Stimulated activated CD4-positive, alpha-beta T cell treated with anti-CD3 and anti-CD28 coated beads, TNF-alpha, amount 100 ng/mL, for 48 hours (primary cell): ENCODE data around the gene CPXM1.
"Not testable (repeated sequence)": the region's sequence is repeated elsewhere in the genome, so short reads cannot be mapped to it uniquely, and the experiment has no call there.

Experiments used
- DNase-seq, 3 donors: peaks; one replicate each; pipeline ENCODE4 v3.0.0-alpha.2; 2020; ENCODE audit warnings: low read depth in 3 of 3

CPXM1 gene

DNA sequence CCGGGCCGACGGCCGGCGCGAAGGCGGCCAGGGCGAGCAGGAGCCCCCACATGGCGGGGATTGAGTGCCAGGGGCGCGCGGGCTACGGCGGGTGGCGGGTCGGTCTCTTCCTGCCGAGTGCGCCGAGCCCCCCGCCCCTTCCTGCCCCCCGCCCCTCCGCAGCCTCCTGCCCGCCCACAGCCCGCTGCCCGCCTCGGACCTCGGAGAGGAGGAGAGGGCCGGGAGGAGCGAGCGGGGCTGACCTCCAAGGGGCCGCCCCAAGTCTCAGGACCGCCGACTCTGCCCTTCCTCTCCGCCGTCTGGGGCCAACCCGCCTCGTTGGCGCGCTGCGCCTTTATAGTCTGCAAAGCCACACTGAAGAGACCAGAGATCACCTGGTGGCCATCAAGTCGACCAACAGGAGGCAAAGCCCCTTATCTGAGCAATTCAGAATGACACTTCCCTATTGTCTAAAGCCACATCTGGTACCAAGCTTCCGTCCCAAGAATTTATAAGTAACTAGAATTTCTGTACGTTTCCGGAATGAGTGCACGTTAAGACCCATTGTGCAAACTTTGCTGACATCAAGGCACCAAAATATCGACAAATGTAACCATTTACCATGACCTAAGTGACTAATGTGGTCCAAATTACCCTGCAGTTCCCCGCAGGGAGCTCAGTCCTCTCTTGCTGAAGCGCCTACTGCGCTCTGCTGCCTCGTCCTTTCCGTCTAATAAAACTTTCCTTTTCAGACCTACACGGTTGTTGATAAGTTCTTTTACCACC is at the start of gene CPXM1:
Gene CPXM1 (minus strand): TSS at position 107 of the 765 bp plus-strand sequence. CDS start 55 bp downstream, at position 52.
- no peak for DNase-seq

- DNase-seq, result no peak
Measured at GRCh38 chr20:2849529-2849928, 49.1 kb upstream of the CPXM1 start.

DNA sequence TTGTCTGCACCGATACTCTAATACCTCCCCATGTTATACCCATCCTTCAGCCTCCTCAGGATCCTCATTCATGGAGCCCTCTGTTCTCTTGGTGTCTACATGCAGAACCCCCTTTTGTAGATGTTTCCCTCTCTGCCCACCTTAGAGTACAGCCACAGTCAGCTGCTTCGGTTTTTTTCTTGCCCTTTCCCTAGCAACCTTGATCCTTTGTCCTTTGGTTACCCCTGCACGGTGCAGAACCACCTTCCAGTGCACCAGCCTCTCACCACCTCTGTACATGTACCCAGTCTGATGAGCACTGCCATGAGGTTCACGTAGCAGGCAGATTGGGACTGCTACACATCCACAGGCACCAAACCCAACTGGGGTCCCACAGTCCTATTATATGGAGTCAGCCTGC is 47.4 kb upstream of the CPXM1 start:
- no peak for DNase-seq

DNA sequence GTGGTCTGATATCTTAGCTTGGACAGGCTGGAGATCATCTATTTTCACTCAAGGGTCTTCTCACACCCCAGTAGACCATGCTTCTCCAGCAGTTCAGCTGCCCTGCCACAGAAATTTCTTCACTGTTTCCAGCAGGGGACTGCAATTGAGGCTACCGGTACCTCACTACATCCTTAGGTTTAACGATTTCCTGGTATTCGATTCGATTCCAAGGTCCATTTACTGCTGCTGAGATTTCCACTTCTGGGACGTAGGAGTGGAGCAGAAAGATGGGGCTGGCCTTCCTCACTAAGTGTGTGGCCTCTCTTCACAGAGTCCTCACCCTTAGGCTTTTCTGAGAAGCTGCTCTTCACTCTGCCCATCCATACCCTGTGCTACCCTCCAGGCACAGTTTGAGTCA is 46.3 kb upstream of the CPXM1 start:
- DNase-seq, result no peak

DNA sequence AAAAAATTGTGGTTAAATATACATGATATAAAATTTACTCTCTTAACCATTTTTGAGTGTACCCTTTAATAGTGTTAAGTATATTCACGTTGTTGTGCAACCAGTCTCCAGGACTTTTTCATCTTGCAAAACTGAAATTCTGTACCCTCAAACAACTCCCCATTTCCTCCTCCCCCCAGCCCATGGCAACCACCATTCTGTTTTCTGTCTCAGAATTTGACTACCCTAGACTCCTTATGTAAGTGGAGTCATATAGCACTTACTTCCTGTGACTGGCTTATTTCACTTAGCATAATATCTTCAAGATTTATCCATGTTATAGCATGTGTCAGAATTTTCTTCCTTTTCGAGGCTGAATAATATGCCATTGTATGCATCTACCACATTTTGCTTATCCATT is 45.2 kb upstream of the CPXM1 start:
- no peak for DNase-seq

- DNase-seq, result no peak
Measured at GRCh38 chr20:2840967-2841531, 40.6 kb upstream of the CPXM1 start.

DNA sequence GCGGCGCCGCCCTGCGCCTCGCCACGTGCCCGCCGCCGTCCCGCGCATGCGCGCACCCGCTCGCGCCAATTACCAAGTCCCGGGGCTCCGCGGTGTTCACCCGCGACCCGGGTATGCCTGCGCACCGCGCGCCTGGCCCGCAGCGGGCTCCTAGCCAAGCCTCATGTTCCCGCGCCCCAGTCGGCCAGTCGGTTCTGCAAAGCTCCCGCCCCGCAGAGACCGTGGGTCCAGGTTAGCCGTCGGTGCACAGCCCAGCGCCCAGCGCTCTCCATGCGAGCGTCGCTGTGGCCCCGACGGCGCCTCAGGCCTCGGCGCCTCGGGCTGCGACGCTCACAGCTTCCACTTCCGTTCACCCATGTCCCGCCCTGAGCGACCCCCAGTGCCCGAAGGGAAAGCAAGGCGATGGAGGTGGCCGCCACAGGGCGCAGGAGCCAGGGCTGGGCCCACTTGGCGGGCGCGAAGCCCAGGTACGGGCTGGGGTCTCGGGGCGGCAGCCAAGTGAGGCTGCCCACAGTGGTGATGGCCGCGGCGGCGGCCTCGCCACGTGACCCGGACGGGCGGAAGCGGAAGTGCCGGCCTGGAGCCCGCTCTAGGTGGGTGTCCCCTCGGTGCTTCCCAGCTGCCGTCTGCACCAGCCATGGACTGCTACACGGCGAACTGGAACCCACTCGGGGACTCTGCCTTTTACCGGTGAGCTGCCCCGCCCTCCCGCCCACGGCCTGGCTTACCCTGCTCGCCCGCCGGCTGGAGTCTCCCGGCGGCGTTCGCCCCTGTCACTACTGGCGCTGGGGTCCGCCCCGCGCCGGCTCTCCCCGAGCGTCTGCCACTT is 39.9 kb upstream of the CPXM1 start, which contains the start of the genes PCED1A and VPS16:
Gene PCED1A (minus strand): TSS at position 518 of the 829 bp plus-strand sequence. CDS start 743 bp downstream, outside the sequence.
Gene VPS16 (plus strand): TSS at position 608 of the 829 bp plus-strand sequence. CDS start 30 bp downstream, at position 638.
- peak; percentile 78 to 86 (median 84) for DNase-seq

DNA sequence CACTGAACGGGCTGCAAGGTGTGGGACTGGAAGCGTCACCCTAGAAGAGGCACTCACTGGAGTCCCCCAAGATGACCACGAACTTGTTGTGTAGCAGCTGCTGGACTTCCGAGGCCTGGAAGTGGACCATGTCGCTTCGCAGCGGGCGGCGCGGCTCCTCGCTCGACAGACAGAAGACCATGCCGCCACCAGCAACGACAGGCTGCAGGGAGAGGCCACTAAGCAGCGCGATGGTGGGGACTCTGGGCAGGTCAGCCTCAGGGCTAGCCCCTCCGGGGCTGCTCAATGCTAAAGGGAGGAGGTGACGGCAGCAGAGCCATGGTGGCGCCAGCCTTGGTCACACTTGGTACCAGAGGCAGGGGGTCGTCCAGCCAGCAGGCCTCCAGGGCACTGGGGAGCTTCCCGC is 39.3 kb upstream of the CPXM1 start:
- DNase-seq, result no peak

DNA sequence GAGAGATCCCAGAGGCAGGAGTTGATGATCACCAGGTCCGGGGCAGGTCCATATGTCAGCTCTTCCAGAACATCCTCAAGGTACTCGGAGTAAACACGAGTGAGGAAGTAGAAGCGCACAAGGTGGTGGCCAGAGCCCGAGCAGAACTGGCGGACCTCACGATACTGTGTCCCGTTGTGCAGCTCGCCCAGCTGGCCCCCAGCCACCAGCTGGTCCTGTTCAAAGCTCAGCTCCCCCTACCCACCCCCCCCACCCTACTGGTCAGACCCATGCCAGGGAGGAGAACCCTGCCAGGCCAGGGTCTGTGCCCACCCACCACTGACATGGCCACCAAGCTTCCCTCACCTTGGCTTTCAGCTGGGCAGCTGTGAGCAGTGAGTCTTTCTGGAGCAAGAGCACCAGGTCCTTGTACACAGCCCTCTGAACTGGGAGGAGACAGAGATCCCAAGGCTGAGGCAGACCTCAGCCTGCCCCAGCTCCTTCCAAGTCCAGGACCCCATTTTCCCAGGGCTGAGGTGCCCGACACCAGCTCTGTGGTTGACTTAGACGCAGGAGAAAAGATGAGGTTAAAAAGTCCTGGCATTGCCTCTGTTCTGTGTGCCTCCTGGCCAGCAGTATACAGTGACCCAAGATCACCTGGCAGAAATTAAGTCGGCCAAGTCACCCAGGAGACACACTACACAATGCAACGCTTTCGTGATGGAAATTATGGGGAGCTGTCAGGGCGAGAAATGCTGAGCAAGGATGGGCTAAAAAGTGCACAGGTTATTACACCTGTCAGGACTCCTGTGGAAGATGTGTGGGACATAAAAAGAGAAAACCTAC is 38.6 kb upstream of the CPXM1 start:
- no peak for DNase-seq

DNA sequence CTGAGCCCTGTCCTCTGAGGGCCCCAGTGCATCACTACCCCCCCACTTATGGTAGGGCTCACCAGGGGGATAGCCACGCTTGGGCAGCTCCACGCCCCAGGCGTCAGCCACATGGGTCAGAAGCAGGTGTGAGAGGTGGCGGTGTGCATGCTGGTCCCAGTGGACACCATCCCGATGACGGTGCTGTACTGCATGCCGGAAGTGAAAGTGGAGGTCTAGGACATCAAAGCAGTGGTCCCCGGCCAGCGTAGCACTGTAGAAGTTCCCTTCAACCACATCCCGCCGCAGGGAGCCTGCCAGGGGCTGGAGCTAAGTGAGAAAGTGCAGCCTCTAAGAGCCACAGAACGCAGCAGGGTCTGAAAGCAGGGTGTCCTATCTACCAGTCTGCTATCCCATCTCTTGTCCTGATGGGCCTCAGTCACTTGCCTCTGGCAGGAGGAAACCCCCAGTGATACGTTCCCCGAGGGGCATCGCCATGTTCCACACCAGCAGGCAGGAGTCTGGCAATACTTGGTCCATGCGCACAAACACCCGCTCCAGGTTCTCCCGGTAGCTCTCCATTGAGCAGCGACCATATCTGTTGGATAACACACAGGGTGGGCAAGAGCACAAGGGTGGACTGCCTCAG is 37.9 kb upstream of the CPXM1 start:
- no peak for DNase-seq

GRCh38 chr20:2837221-2837960 is 37.0 kb upstream of the CPXM1 start:
- DNase-seq, result no peak

- DNase-seq, result no peak
Measured at GRCh38 chr20:2836035-2836434, 35.6 kb upstream of the CPXM1 start.

GRCh38 chr20:2835331-2835796 is 34.9 kb upstream of the CPXM1 start:
- DNase-seq, result no peak

- DNase-seq, result no peak
Measured at GRCh38 chr20:2834401-2835110, 34.1 kb upstream of the CPXM1 start.

DNA sequence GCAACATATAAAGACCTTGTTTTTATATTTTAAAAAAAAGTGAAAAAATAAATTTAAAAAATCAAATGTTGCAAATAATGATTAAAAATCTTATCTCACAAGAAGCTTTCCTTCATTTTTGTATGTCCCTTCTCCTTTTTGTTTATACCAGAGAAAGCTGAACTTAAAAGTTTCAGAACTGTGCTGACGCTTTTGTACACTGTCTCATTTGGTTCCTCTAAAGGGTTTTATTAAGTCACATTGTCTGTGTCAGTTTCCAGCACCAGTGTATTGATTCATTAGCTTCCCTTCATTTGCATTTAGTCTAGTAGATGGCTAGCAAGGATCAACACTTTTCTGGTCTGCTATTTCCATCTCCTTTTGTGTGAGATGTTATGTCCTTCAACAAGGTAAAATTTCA is 33.3 kb upstream of the CPXM1 start:
- DNase-seq, result no peak

- not testable (repeated sequence) for DNase-seq
Measured at GRCh38 chr20:2831206-2831605, 30.8 kb upstream of the CPXM1 start.

- no peak for DNase-seq
Measured at GRCh38 chr20:2829376-2829775, 28.9 kb upstream of the CPXM1 start.

GRCh38 chr20:2826655-2827054 is 26.2 kb upstream of the CPXM1 start:
- no peak for DNase-seq

DNA sequence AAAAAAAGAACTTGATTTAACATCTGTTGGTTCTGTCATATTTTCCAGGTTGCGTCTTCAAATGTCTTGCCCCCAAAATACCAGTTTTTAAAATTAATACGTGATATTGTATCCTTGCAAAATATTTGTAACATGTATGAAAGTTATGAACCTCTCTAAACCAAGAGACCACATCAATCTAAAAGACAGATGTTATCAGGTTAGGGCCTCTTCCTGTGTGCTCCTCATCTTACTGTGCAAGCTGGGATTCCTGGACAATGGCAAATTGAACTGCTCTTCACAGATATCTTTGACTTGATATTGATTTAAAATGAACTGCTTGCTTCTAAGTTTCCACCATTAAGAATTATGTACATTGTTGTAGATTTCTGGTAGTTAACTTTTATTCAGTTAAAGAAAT is 25.3 kb upstream of the CPXM1 start:
- no peak for DNase-seq

GRCh38 chr20:2822073-2822472 is 21.6 kb upstream of the CPXM1 start:
- DNase-seq, result no peak
